Pons (tissue), 1 donor: ENCODE measurements around the gene PPM1H.
"Not testable (repeated sequence)": the region's sequence is repeated elsewhere in the genome, so short reads cannot be mapped to it uniquely, and the experiment has no call there.

Experiments used
- DNase-seq: peaks from one replicate; pipeline ENCODE4 v3.0.0-alpha.2; 2016; ENCODE audit warnings: low spot score

The PPM1H gene

GRCh38 chr12:62767496-62767895 lies 167.5 kb downstream of the PPM1H start:
- no peak for DNase-seq

- no peak for DNase-seq
These were observed 168.5 kb downstream of the PPM1H start for GRCh38 chr12:62766496-62766895.

GRCh38 chr12:62763861-62764645 lies 170.9 kb downstream of the PPM1H start:
- no peak for DNase-seq

- DNase-seq = no peak
These were observed 171.6 kb downstream of the PPM1H start for GRCh38 chr12:62763312-62763711.

GRCh38 chr12:62762645-62763044 lies 172.3 kb downstream of the PPM1H start:
- no peak for DNase-seq

GRCh38 chr12:62761658-62762057 lies 173.3 kb downstream of the PPM1H start:
- DNase-seq = no peak

GRCh38 chr12:62760779-62761178 lies 174.2 kb downstream of the PPM1H start:
- DNase-seq = no peak

- DNase-seq = not testable (repeated sequence)
These were observed 174.6 kb downstream of the PPM1H start for GRCh38 chr12:62760341-62760740.

- DNase-seq = no peak
These were observed 176.7 kb downstream of the PPM1H start for GRCh38 chr12:62758216-62758615.

GRCh38 chr12:62757048-62757447 lies 177.9 kb downstream of the PPM1H start:
- DNase-seq = no peak

- DNase-seq = no peak
These were observed 180.2 kb downstream of the PPM1H start for GRCh38 chr12:62754706-62755105.

GRCh38 chr12:62751810-62752155 lies 183.2 kb downstream of the PPM1H start:
- no peak for DNase-seq

- DNase-seq = no peak
These were observed 183.8 kb downstream of the PPM1H start for GRCh38 chr12:62750941-62751809.

- DNase-seq = no peak
These were observed 185.4 kb downstream of the PPM1H start for GRCh38 chr12:62749586-62749985.

GRCh38 chr12:62748941-62749468 lies 185.9 kb downstream of the PPM1H start:
- no peak for DNase-seq

GRCh38 chr12:62744551-62744950 lies 190.4 kb downstream of the PPM1H start:
- no peak for DNase-seq

- DNase-seq = no peak
These were observed 195.5 kb downstream of the PPM1H start for GRCh38 chr12:62739266-62740015.

GRCh38 chr12:62738616-62739015 lies 196.3 kb downstream of the PPM1H start:
- no peak for DNase-seq

- no peak for DNase-seq
These were observed 196.8 kb downstream of the PPM1H start for GRCh38 chr12:62738105-62738504.

GRCh38 chr12:62737615-62738014 lies 197.3 kb downstream of the PPM1H start:
- no peak for DNase-seq

GRCh38 chr12:62737188-62737587 lies 197.8 kb downstream of the PPM1H start:
- no peak for DNase-seq

GRCh38 chr12:62736596-62736995 lies 198.4 kb downstream of the PPM1H start:
- no peak for DNase-seq
